ENCODE measurements around the gene ARHGAP31.
"Not testable (repeated sequence)": the region's sequence is repeated elsewhere in the genome, so short reads cannot be mapped to it uniquely, and the experiment has no call there.

The ARHGAP31 gene

GRCh38 chr3:119315600-119316312, 21.6 kb downstream of the ARHGAP31 start:
- DNase-seq (ENCODE audit: low read depth in 1 of 2, low spot score in 1 of 2), result no peak

- DNase-seq (ENCODE audit: low read depth in 1 of 2, low spot score in 1 of 2), result no peak
Observed at GRCh38 chr3:119316313-119316670, 22.1 kb downstream of the ARHGAP31 start.

- no peak for DNase-seq (ENCODE audit: low read depth in 1 of 2, low spot score in 1 of 2)
Observed at GRCh38 chr3:119318876-119319275, 24.7 kb downstream of the ARHGAP31 start.

- DNase-seq (ENCODE audit: low read depth in 1 of 2, low spot score in 1 of 2), result no peak
Observed at GRCh38 chr3:119319311-119319710, 25.1 kb downstream of the ARHGAP31 start.

- DNase-seq (ENCODE audit: low read depth in 1 of 2, low spot score in 1 of 2), result not testable (repeated sequence)
Observed at GRCh38 chr3:119320785-119321184, 26.6 kb downstream of the ARHGAP31 start.

GRCh38 chr3:119322021-119322834, 28.0 kb downstream of the ARHGAP31 start:
- peak in 1 of 2 donors; percentile 17 for DNase-seq (ENCODE audit: low read depth in 1 of 2, low spot score in 1 of 2)

- peak; percentile 91 to 93 for DNase-seq (ENCODE audit: low read depth in 1 of 2, low spot score in 1 of 2)
Observed at GRCh38 chr3:119322835-119323722, 28.9 kb downstream of the ARHGAP31 start.

GRCh38 chr3:119323723-119324085, 29.5 kb downstream of the ARHGAP31 start:
- no peak for DNase-seq (ENCODE audit: low read depth in 1 of 2, low spot score in 1 of 2)

- no peak for DNase-seq (ENCODE audit: low read depth in 1 of 2, low spot score in 1 of 2)
Observed at GRCh38 chr3:119324899-119325298, 30.7 kb downstream of the ARHGAP31 start.

- no peak for DNase-seq (ENCODE audit: low read depth in 1 of 2, low spot score in 1 of 2)
Observed at GRCh38 chr3:119326976-119327375, 32.8 kb downstream of the ARHGAP31 start.

GRCh38 chr3:119329551-119329950, 35.4 kb downstream of the ARHGAP31 start:
- no peak for DNase-seq (ENCODE audit: low read depth in 1 of 2, low spot score in 1 of 2)

- DNase-seq (ENCODE audit: low read depth in 1 of 2, low spot score in 1 of 2), result no peak
Observed at GRCh38 chr3:119330181-119330580, 36.0 kb downstream of the ARHGAP31 start.

GRCh38 chr3:119330858-119331257, 36.7 kb downstream of the ARHGAP31 start:
- no peak for DNase-seq (ENCODE audit: low read depth in 1 of 2, low spot score in 1 of 2)

GRCh38 chr3:119331661-119332060, 37.5 kb downstream of the ARHGAP31 start:
- DNase-seq (ENCODE audit: low read depth in 1 of 2, low spot score in 1 of 2), result no peak

- DNase-seq (ENCODE audit: low read depth in 1 of 2, low spot score in 1 of 2), result no peak
Observed at GRCh38 chr3:119333773-119334509, 39.8 kb downstream of the ARHGAP31 start.

GRCh38 chr3:119336823-119337222, 42.6 kb downstream of the ARHGAP31 start:
- DNase-seq (ENCODE audit: low read depth in 1 of 2, low spot score in 1 of 2), result no peak

GRCh38 chr3:119337407-119337806, 43.2 kb downstream of the ARHGAP31 start:
- DNase-seq (ENCODE audit: low read depth in 1 of 2, low spot score in 1 of 2), result not testable (repeated sequence)

- no peak for DNase-seq (ENCODE audit: low read depth in 1 of 2, low spot score in 1 of 2)
Observed at GRCh38 chr3:119338754-119339153, 44.6 kb downstream of the ARHGAP31 start.

- DNase-seq (ENCODE audit: low read depth in 1 of 2, low spot score in 1 of 2), result no peak
Observed at GRCh38 chr3:119340014-119340413, 45.8 kb downstream of the ARHGAP31 start.

- DNase-seq (ENCODE audit: low read depth in 1 of 2, low spot score in 1 of 2), result no peak
Observed at GRCh38 chr3:119340446-119340845, 46.3 kb downstream of the ARHGAP31 start.

GRCh38 chr3:119342176-119342575, 48.0 kb downstream of the ARHGAP31 start:
- no peak for DNase-seq (ENCODE audit: low read depth in 1 of 2, low spot score in 1 of 2)

Data from activated CD4-positive, alpha-beta T cell treated with anti-CD3 and anti-CD28 coated beads, Interleukin-2, amount 50 U/mL, for 24 hours (primary cell).